Glutamatergic neuron (in vitro differentiated cells): Measurements from ENCODE around the gene NLRP6. TPM values are rescaled to one million over a fixed set of nuclear protein-coding genes. Genes with fewer than 3 reads are reported as not detected.

ENCODE experiments used
- DNase-seq: peaks from one replicate; pipeline ENCODE4 v3.0.0; 2022
- H3K27ac Mint-ChIP-seq: one replicate; pipeline ENCODE4 v1.8.0; 2020; ENCODE audit warnings: mild to moderate bottlenecking, mixed read lengths, inconsistent platforms; ENCODE audit not compliant: unreplicated experiment
- H3K27me3 Mint-ChIP-seq: one replicate; pipeline ENCODE4 v1.8.0; 2020; ENCODE audit warnings: mild to moderate bottlenecking, moderate library complexity, mixed read lengths, inconsistent platforms; ENCODE audit not compliant: unreplicated experiment
- H3K36me3 Mint-ChIP-seq: one replicate; pipeline ENCODE4 v1.8.0; 2020; ENCODE audit warnings: mild to moderate bottlenecking, mixed read lengths, inconsistent platforms; ENCODE audit not compliant: unreplicated experiment
- H3K4me1 Mint-ChIP-seq: one replicate; pipeline ENCODE4 v1.8.0; 2020; ENCODE audit warnings: mild to moderate bottlenecking, low read depth, mixed read lengths, inconsistent platforms; ENCODE audit not compliant: unreplicated experiment
- H3K4me3 Mint-ChIP-seq: one replicate; pipeline ENCODE4 v1.8.0; 2020; ENCODE audit warnings: mild to moderate bottlenecking, mixed read lengths, inconsistent platforms; ENCODE audit not compliant: unreplicated experiment
- H3K9me3 Mint-ChIP-seq: one replicate; pipeline ENCODE4 v1.8.0; 2020; ENCODE audit warnings: mild to moderate bottlenecking, moderate library complexity, mixed read lengths, inconsistent platforms; ENCODE audit not compliant: unreplicated experiment
- total RNA-seq: library from RNA; stranded (reverse); fragmentation: NEBNext Ultra II Directional; extraction: Animal tissue kit (Norgen Biotek cat#: 25700); gene quantifications from one replicate; pipeline ENCODE4 v1.2.1, GENCODE V29; 2021; ENCODE audit not compliant: unreplicated experiment
- TF ChIP-seq, protein P1 (sequence below): fragments of 200-600 bp; sonication (generic); IDR thresholded peaks from one replicate; pipeline ENCODE4 v1.5.0; 2021; ENCODE audit not compliant: partially characterized antibody, unreplicated experiment

The NLRP6 gene
- total RNA-seq, 1 donor from 2014 or later: not detected

DNA sequence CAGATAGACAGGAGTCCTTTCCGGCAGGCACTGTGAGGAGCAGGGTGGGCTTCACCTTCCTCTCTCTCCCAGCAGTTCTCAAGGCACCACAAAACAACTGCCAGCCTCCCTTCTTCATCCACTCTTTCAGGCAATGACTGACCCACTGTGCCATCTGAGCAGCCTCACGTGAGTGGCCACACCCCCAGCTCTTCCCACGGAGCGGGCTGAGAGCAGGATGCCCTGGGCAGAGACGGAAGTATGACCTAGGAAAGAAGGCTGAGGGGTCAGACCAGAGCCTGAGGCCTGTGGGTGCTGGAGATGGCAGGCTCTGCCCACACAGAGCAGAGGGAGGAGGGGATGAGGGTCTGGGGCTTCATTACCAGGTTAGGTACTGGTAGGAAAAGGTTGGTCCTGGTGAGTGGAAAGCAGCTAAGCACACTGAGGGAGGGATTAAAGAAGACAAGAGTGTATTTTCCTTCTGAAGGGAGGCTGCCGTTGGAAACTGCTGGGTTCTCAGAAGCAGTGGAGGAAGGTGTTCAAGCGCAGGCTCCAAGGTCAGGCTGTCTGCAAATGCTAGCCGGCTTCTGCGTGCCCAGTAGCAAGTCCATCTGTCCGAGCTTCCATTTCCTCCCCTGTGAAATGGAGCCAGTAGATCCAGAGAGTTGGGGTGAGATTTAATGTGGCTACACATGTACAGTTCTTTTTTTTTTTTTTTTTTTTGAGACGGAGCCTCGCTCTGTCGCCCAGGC is 4.6 kb downstream of the NLRP6 start:
- DNase-seq: no peak
- Mint-ChIP-seq H3K4me1 (peaks cover 3% of the 10 kb centered on the region), H3K27ac (no peak overlapping the region), H3K36me3 (no peaks in the 10 kb centered on the region), H3K4me3 (peak overlapping the region; percentile 9), H3K27me3 (peaks cover 25% of the 10 kb centered on the region), H3K9me3 (peaks cover 13% of the 10 kb centered on the region)
- TF ChIP-seq, protein P1, sequence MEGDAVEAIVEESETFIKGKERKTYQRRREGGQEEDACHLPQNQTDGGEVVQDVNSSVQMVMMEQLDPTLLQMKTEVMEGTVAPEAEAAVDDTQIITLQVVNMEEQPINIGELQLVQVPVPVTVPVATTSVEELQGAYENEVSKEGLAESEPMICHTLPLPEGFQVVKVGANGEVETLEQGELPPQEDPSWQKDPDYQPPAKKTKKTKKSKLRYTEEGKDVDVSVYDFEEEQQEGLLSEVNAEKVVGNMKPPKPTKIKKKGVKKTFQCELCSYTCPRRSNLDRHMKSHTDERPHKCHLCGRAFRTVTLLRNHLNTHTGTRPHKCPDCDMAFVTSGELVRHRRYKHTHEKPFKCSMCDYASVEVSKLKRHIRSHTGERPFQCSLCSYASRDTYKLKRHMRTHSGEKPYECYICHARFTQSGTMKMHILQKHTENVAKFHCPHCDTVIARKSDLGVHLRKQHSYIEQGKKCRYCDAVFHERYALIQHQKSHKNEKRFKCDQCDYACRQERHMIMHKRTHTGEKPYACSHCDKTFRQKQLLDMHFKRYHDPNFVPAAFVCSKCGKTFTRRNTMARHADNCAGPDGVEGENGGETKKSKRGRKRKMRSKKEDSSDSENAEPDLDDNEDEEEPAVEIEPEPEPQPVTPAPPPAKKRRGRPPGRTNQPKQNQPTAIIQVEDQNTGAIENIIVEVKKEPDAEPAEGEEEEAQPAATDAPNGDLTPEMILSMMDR: no peak

DNA sequence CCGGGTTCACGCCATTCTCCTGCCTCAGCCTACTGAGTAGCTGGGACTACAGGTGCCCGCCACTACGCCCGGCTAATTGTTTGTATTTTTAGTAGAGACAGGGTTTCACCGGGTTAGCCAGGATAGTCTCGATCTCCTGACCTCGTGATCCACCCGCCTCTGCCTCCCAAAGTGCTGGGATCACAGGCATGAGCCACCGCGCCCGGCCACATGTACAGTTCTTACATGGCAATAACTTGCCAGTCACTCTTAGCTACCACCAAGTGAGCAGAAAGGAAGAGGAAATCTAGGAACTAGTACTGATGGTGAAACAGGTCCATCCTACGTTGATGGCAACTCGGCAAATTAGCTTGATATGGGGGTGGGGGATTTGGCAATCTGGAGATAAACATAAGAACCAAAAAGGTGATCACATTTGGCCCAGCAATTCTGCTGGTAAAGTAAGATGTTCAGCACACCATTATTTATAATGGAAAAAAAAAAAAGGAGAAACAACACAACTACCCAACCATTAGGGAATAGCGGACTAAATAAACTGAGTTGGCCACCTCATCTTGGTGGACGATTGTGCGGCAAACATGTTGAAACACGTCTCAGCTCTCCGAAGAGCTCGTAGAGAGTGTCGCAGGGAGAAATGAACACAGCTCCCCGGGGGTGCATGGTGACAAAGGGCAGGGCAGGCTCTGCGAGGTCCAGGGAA is 5.3 kb downstream of the NLRP6 start:
- no peak for DNase-seq
- peaks cover 23% of the 10 kb centered on the region for H3K27me3 Mint-ChIP-seq
- H3K9me3 Mint-ChIP-seq: peaks cover 13% of the 10 kb centered on the region
- H3K4me3 Mint-ChIP-seq: no peak overlapping the region
- H3K36me3 Mint-ChIP-seq: no peaks in the 10 kb centered on the region
- TF ChIP-seq, protein P1: no peak
- H3K27ac Mint-ChIP-seq: no peak overlapping the region
- peaks cover 3% of the 10 kb centered on the region for H3K4me1 Mint-ChIP-seq

DNA sequence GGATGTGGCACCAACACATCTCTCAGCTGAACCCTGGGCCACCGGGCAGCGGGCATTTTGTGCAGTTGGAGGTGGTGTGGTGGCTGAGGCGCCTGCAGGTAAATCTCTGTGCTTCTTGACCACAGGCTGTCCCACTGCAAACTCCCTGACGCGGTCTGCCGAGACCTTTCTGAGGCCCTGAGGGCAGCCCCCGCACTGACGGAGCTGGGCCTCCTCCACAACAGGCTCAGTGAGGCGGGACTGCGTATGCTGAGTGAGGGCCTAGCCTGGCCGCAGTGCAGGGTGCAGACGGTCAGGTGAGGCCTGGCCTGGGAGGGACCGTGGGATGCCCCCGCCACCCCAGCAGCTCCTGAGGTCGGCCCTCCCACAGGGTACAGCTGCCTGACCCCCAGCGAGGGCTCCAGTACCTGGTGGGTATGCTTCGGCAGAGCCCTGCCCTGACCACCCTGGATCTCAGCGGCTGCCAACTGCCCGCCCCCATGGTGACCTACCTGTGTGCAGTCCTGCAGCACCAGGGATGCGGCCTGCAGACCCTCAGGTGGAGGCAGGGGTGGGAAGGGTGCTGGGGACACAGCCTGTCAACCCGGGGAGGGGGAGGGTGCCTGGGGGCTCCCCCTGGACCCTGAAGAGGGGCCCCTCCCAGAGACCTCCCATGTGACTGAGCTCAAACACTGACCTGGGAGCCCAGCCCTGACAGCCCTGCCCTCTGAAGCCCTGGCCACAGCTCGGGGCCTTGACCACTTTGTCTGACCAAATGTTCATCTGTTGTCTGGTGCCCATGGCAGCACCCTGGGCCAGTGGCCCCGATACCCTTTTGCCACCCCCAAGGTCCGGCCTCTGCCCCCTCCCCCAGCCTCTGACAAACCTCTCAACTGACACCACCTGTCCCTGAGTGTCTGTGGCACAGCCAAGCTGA is 6.2 kb downstream of the NLRP6 start:
- DNase-seq: no peak

DNA sequence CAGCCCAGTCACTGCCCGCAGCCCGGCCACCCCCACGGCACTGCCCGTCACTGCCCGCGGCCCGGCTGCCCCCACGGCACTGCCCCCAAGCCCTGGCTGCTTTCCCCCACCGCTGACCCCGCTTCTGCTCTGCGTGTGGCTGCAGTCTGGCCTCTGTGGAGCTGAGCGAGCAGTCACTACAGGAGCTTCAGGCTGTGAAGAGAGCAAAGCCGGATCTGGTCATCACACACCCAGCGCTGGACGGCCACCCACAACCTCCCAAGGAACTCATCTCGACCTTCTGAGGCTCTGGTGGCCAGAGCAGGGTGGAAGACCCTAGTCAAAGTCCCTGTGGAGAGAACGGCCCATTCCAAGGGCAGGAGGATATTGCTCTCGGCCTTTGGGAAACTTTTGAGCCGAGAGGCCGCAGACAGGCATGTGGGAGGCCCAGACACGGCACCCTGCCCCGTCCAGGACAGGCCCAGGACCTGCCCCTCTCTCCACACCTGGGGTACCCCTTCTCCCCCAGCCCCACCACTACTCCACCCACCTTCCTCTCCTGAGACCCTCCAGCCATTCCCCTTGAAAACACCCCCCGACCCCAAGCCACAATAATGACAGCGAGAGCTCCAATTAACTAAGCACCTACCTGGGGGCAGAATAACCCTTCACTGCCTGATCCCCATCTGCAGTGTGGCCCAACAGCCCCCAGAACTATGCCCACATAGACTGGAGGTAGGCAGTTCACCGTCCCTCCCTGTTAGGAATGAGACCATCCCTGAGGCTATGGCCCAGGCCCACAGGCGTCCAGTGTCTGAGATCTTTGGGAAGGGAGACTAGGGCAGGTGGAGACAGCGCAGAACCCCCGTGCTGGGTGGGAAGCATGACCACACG is 7.0 kb downstream of the NLRP6 start:
- peaks cover 13% of the 10 kb centered on the region for H3K9me3 Mint-ChIP-seq
- DNase-seq: no peak
- peaks cover 20% of the 10 kb centered on the region for H3K27me3 Mint-ChIP-seq

More for the DNA sequence above, 6.2 kb downstream of the NLRP6 start:
- Mint-ChIP-seq H3K9me3 (peaks cover 13% of the 10 kb centered on the region), H3K36me3 (no peaks in the 10 kb centered on the region), H3K4me3 (no peak overlapping the region), H3K27ac (no peak overlapping the region), H3K27me3 (peaks cover 20% of the 10 kb centered on the region), H3K4me1 (peaks cover 3% of the 10 kb centered on the region)
- TF ChIP-seq, protein P1: no peak

More for the DNA sequence above, 7.0 kb downstream of the NLRP6 start:
- Mint-ChIP-seq H3K27ac (no peak overlapping the region), H3K4me3 (no peak overlapping the region), H3K4me1 (peaks cover 3% of the 10 kb centered on the region), H3K36me3 (no peaks in the 10 kb centered on the region)
- TF ChIP-seq, protein P1: no peak
